HUES48 (cell line): ENCODE results near the gene C9orf57.
"Not testable (repeated sequence)": the region's sequence is repeated elsewhere in the genome, so short reads cannot be mapped to it uniquely, and the experiment has no call there.

Source experiments
- H3K27ac ChIP-seq: one replicate; pipeline ENCODE4 v1.7.0; 2013; ENCODE audit warnings: low read depth, low read length, inconsistent platforms
- H3K27me3 ChIP-seq: 2 replicates; pipeline ENCODE4 v1.6.1; 2013; ENCODE audit warnings: mild to moderate bottlenecking, low read length; ENCODE audit not compliant: control insufficient read depth, insufficient read depth
- H3K36me3 ChIP-seq: 2 replicates; pipeline ENCODE4 v1.6.1; 2013; ENCODE audit warnings: low read length; ENCODE audit not compliant: control insufficient read depth, insufficient read depth
- H3K4me1 ChIP-seq: 2 replicates; pipeline ENCODE4 v1.6.1; 2013; ENCODE audit warnings: mild to moderate bottlenecking, low read length; ENCODE audit not compliant: control insufficient read depth, insufficient read depth
- H3K4me3 ChIP-seq: 2 replicates; pipeline ENCODE4 v1.5.1; 2013; ENCODE audit warnings: mild to moderate bottlenecking, low read depth, low read length
- H3K9ac ChIP-seq: 2 replicates; pipeline ENCODE4 v1.6.1; 2013; ENCODE audit warnings: mild to moderate bottlenecking, low read depth, low read length, moderate library complexity
- H3K9me3 ChIP-seq: 2 replicates; pipeline ENCODE4 v1.6.1; 2013; ENCODE audit warnings: low read length; ENCODE audit not compliant: control insufficient read depth, insufficient read depth

Gene C9orf57, protein sequence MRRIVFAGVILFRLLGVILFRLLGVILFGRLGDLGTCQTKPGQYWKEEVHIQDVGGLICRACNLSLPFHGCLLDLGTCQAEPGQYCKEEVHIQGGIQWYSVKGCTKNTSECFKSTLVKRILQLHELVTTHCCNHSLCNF

GRCh38 chr9:72060513-72060912 is at the start of gene C9orf57:
C9orf57 (minus strand) TSS chr9:72060613; CDS start chr9:72059331, 1,282 bp downstream.
- H3K27ac ChIP-seq: no peak within 1 kb of the TSS
- H3K27me3 ChIP-seq: no peaks in the 10 kb centered on the region
- no peak within 1 kb of the TSS for H3K4me3 ChIP-seq
- no peaks in the 10 kb centered on the region for H3K4me1 ChIP-seq
- no peak within 1 kb of the TSS for H3K9ac ChIP-seq
- no peaks in the 10 kb centered on the region for H3K36me3 ChIP-seq
- H3K9me3 ChIP-seq: no peaks in the 10 kb centered on the region

DNA sequence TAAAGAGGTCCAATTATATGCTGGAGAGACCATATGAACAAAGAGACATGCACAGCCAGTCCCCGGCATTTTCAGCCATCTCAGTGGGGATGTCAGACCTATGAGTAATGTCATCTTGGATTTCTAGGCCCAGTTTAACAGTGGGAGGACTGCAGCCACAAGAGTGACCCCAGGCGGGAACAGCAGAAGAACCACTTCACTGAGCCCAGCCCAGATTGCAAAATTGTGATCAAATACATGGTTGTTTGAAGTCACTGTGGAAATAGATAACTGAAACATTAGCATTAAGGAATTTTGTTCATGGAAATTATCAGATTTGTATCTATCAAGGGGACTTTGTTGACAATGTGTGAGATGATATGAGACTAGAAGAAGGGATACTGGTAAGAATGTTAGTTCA is 42.1 kb upstream of the C9orf57 start:
- H3K9me3 ChIP-seq: no peaks in the 10 kb centered on the region
- H3K4me3 ChIP-seq: no peak overlapping the region
- no peak overlapping the region for H3K9ac ChIP-seq
- no peaks in the 10 kb centered on the region for H3K27me3 ChIP-seq
- no peak overlapping the region for H3K27ac ChIP-seq
- H3K36me3 ChIP-seq: no peaks in the 10 kb centered on the region
- no peaks in the 10 kb centered on the region for H3K4me1 ChIP-seq

DNA sequence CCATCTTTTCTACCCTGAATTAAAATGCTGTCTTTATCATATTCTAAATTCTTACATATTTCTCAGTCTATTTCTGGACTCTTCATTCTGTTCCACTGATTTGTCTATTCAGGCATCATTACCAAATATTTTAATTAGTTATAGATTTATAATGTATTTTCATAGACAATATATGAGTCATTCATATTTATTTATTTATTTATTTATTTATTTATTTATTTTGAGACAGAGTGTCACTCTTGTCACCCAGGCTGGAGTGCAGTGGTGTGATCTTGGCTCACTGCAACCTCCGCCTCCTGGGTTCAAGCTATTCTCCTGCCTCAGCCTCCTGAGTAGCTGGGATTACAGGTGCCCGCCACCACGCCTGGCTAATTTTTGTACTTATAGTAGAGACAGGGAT is 35.1 kb upstream of the C9orf57 start:
- not testable (repeated sequence) for H3K36me3 ChIP-seq, H3K27ac ChIP-seq, H3K27me3 ChIP-seq, H3K9me3 ChIP-seq, H3K9ac ChIP-seq, H3K4me1 ChIP-seq, H3K4me3 ChIP-seq

- H3K9me3 ChIP-seq: no peaks in the 10 kb centered on the region
- H3K27me3 ChIP-seq: no peaks in the 10 kb centered on the region
- H3K4me1 ChIP-seq: no peaks in the 10 kb centered on the region
- H3K27ac ChIP-seq: no peak overlapping the region
- no peak overlapping the region for H3K9ac ChIP-seq
- H3K4me3 ChIP-seq: no peak overlapping the region
- H3K36me3 ChIP-seq: no peaks in the 10 kb centered on the region
Measured at GRCh38 chr9:72092820-72093219, 32.4 kb upstream of the C9orf57 start.

DNA sequence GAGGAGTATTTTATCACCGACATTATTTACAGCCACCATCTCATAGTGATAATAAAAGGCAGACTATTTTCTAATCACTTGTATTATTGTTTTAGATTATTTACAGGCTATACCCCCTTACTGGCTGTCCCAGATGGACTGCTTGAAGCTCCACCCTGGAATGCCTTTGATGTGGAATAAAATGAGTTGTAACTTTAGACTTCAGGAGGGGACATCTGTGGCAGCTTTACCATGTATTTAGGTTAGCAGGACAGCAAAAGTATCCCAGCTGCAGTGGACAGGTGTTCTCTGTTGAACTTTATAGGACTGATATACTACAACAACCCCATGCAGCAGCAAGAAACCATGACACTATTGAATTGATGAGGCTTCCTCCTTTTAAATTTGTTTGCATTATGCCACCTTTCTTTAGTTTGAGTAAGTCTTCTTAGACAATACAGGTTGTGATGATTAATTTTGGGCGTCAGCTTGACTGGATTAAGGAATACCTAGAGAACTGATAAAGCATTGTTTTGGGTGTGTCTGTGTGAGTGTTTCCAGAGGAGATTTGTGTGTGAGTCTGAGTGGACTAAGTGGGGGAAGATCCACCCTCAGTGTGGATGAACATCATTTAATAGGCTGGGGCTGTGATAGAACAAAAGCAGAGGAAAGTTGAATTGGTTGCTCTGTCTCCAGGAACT is 29.2 kb upstream of the C9orf57 start:
- no peak overlapping the region for H3K27ac ChIP-seq
- H3K36me3 ChIP-seq: no peaks in the 10 kb centered on the region
- no peaks in the 10 kb centered on the region for H3K27me3 ChIP-seq
- no peak overlapping the region for H3K4me3 ChIP-seq
- no peak overlapping the region for H3K9ac ChIP-seq
- no peaks in the 10 kb centered on the region for H3K9me3 ChIP-seq
- no peaks in the 10 kb centered on the region for H3K4me1 ChIP-seq

GRCh38 chr9:72082536-72082935 is 22.1 kb upstream of the C9orf57 start:
- H3K9me3 ChIP-seq: no peaks in the 10 kb centered on the region
- H3K36me3 ChIP-seq: no peaks in the 10 kb centered on the region
- H3K27me3 ChIP-seq: no peaks in the 10 kb centered on the region
- H3K4me1 ChIP-seq: no peaks in the 10 kb centered on the region
- no peak overlapping the region for H3K9ac ChIP-seq
- no peak overlapping the region for H3K27ac ChIP-seq
- no peak overlapping the region for H3K4me3 ChIP-seq

DNA sequence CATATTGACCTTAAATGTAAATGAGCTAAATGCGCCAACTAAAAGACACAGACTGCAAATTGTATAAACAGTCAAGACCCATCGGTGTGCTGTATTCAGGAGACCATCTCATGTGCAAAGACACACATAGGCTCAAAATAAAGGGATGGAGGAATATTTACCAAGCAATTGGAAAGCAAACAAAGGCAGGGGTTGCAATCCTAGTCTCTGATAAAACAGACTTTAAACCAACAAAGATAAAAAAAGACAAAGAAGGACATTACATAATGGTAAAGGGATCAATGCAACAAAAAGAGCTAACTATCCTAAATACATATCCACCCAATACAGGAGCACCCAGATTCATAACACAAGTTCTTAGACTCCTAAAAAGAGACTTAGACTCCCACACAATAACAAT is 14.3 kb upstream of the C9orf57 start:
- H3K27me3 ChIP-seq, H3K4me1 ChIP-seq, H3K36me3 ChIP-seq, H3K9me3 ChIP-seq, H3K27ac ChIP-seq, H3K4me3 ChIP-seq, H3K9ac ChIP-seq: not testable (repeated sequence)

GRCh38 chr9:72065076-72065475 is 4.7 kb upstream of the C9orf57 start:
- no peaks in the 10 kb centered on the region for H3K9me3 ChIP-seq
- no peak overlapping the region for H3K27ac ChIP-seq
- H3K9ac ChIP-seq: no peak overlapping the region
- no peaks in the 10 kb centered on the region for H3K36me3 ChIP-seq
- no peaks in the 10 kb centered on the region for H3K27me3 ChIP-seq
- H3K4me1 ChIP-seq: no peaks in the 10 kb centered on the region
- no peak overlapping the region for H3K4me3 ChIP-seq

GRCh38 chr9:72052122-72052521 is 8.3 kb downstream of the C9orf57 start:
- Histone ChIP-seq H3K9ac (no peak overlapping the region), H3K4me1 (no peaks in the 10 kb centered on the region), H3K27ac (no peak overlapping the region), H3K4me3 (no peak overlapping the region), H3K27me3 (no peaks in the 10 kb centered on the region), H3K36me3 (no peaks in the 10 kb centered on the region), H3K9me3 (no peaks in the 10 kb centered on the region)

- Histone ChIP-seq H3K4me1 (no peaks in the 10 kb centered on the region), H3K36me3 (no peaks in the 10 kb centered on the region), H3K9ac (no peak overlapping the region), H3K4me3 (no peak overlapping the region), H3K9me3 (no peaks in the 10 kb centered on the region), H3K27me3 (no peaks in the 10 kb centered on the region), H3K27ac (no peak overlapping the region)
Measured at GRCh38 chr9:72048850-72049249, 11.6 kb downstream of the C9orf57 start.

- H3K27me3 ChIP-seq: no peaks in the 10 kb centered on the region
- no peak overlapping the region for H3K9ac ChIP-seq
- H3K27ac ChIP-seq: no peak overlapping the region
- no peaks in the 10 kb centered on the region for H3K4me1 ChIP-seq
- no peaks in the 10 kb centered on the region for H3K36me3 ChIP-seq
- H3K4me3 ChIP-seq: no peak overlapping the region
- H3K9me3 ChIP-seq: no peaks in the 10 kb centered on the region
Measured at GRCh38 chr9:72046630-72047456, 13.6 kb downstream of the C9orf57 start.
